Vagina (tissue), 2 donors: ENCODE results near the gene OLFML2A.

ENCODE experiments used
- POLR2AphosphoS5 ChIP-seq, 2 donors: sonication (generic); formaldehyde crosslinking; IDR thresholded peaks; one replicate each; pipeline ENCODE4 v1.9.0; 2017; ENCODE audit warnings: antibody characterized with exemption in 2 of 2, mild to moderate bottlenecking in 2 of 2, low read depth in 1 of 2; ENCODE audit not compliant: insufficient read depth in 1 of 2
- TF ChIP-seq, protein P1 (sequence below), 3 experiments: fragments of 450-650 bp in 2 of 3; fragments of 200-600 bp in 1 of 3; sonication (generic) in 1 of 3; IDR thresholded peaks; one replicate each; pipeline ENCODE4 v1.5.1; 2017 to 2019; ENCODE audit warnings: antibody characterized with exemption in 3 of 3, mild to moderate bottlenecking in 2 of 3, moderate library complexity in 2 of 3

DNA sequence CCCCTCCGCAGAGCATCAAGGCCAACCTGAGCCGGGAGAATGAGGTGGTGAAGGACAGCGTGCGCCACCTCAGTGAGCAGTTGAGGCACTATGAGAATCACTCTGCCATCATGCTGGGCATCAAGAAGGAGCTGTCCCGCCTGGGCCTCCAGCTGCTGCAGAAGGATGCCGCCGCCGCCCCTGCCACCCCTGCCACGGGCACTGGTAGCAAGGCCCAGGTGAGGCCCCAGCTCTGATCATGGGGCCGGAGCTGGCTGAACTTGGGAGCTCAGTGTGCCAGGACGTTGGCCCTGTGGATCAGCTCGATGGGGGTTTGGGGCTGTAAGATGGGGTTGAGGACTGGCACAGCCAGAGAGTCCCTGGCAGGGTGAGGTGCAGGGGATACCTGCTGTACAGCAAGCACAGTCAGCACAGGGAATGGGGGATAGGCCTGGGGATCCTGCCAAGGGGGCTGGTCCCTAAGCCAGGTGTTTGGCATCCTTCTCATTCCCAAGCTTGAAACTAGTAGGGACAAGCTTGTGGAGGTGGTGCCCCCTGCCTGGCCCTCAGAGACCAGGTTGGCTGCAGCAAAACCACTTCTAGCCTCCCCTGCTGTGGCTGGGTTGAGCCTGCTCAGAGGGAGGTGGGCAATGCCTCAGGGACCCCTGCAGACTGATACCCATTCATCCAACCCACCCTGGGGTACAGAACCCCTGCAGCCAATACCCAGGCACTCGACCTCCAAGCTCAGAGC is 22.5 kb downstream of the OLFML2A start:
- TF ChIP-seq, protein P1, sequence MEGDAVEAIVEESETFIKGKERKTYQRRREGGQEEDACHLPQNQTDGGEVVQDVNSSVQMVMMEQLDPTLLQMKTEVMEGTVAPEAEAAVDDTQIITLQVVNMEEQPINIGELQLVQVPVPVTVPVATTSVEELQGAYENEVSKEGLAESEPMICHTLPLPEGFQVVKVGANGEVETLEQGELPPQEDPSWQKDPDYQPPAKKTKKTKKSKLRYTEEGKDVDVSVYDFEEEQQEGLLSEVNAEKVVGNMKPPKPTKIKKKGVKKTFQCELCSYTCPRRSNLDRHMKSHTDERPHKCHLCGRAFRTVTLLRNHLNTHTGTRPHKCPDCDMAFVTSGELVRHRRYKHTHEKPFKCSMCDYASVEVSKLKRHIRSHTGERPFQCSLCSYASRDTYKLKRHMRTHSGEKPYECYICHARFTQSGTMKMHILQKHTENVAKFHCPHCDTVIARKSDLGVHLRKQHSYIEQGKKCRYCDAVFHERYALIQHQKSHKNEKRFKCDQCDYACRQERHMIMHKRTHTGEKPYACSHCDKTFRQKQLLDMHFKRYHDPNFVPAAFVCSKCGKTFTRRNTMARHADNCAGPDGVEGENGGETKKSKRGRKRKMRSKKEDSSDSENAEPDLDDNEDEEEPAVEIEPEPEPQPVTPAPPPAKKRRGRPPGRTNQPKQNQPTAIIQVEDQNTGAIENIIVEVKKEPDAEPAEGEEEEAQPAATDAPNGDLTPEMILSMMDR (IDR thresholded peaks at IDR 0.05) = no peak
- TF ChIP-seq POLR2AphosphoS5 (IDR thresholded peaks at IDR 0.05; ENCODE audit: insufficient read depth in 1 of 2, low read depth in 1 of 2) = no peak
